HCT116 (cell line): ENCODE data around the gene PTPN23.

Experiments
- CBX3 ChIP-seq: IDR thresholded peaks from 2 replicates; pipeline ENCODE4 v1.6.1; 2012; ENCODE audit warnings: low read depth
- CTCF ChIP-seq, 3 experiments: fragments of 200-600 bp in 1 of 3; sonication (generic) in 1 of 3; IDR thresholded peaks in 2 of 3; conservative IDR thresholded peaks in 1 of 3; 2 replicates each; pipeline ENCODE4 v1.5.1; 2012 to 2017; ENCODE audit warnings: low read depth in 2 of 3, low read length in 2 of 3, antibody characterized with exemption in 1 of 3, borderline replicate concordance in 1 of 3, control low read depth in 1 of 3, mild to moderate bottlenecking in 1 of 3, mixed read lengths in 1 of 3, mixed run types in 1 of 3, moderate library complexity in 1 of 3; ENCODE audit not compliant: insufficient read depth in 1 of 3
- EZH2 ChIP-seq: fragments of 200-600 bp; sonication (generic); IDR thresholded peaks from 2 replicates; pipeline ENCODE4 v1.6.1; 2017; ENCODE audit warnings: antibody characterized with exemption, mixed run types
- EZH2phosphoT487 ChIP-seq: fragments of 200-600 bp; IDR thresholded peaks from 2 replicates; pipeline ENCODE4 v1.6.1; 2018; ENCODE audit warnings: antibody characterized with exemption, borderline replicate concordance
- POLR2AphosphoS5 ChIP-seq: IDR thresholded peaks from 2 replicates; pipeline ENCODE4 v1.6.1; 2011; ENCODE audit warnings: mild to moderate bottlenecking, low read depth, low read length, moderate library complexity
- ZNF274 ChIP-seq: fragments of 200-500 bp; sonication (Bioruptor generic); IDR thresholded peaks from 2 replicates; pipeline ENCODE4 v1.6.1; 2014; ENCODE audit warnings: mild to moderate bottlenecking, low read depth, low read length, inconsistent platforms

GRCh38 chr3:47380601-47381316, at the start of gene PTPN23:
- no peak for TF ChIP-seq CTCF (IDR thresholded peaks at IDR 0.05 in 2 of 3, conservative IDR thresholded peaks at IDR 0.05 in 1 of 3; ENCODE audit: borderline replicate concordance in 1 of 3, insufficient read depth in 1 of 3, low read depth in 2 of 3, low read length in 2 of 3)
- TF ChIP-seq POLR2AphosphoS5 = peak; percentile 94
- no peak for TF ChIP-seq EZH2
- TF ChIP-seq CBX3 = no peak
- no peak for TF ChIP-seq EZH2phosphoT487
- no peak for TF ChIP-seq ZNF274
